Left ventricle myocardium inferior (tissue), 1 donor: Measurements from ENCODE around the gene YEATS4. TPM values are rescaled to one million over a fixed set of nuclear protein-coding genes. Genes with fewer than 3 reads are reported as not detected.

Source experiments
- DNase-seq: peaks from one replicate; pipeline ENCODE4 v3.0.0-alpha.2; 2020
- H3K27ac ChIP-seq: fragments of 200-600 bp; replicated peaks from 2 replicates; pipeline ENCODE4 v1.8.0; 2021
- H3K27me3 ChIP-seq: fragments of 200-600 bp; 2 replicates; pipeline ENCODE4 v1.8.0; 2021; ENCODE audit warnings: low read depth
- H3K36me3 ChIP-seq: fragments of 200-600 bp; 2 replicates; pipeline ENCODE4 v1.8.0; 2021
- H3K4me1 ChIP-seq: fragments of 200-600 bp; 2 replicates; pipeline ENCODE4 v1.8.0; 2021
- H3K4me3 ChIP-seq: fragments of 200-600 bp; 2 replicates; pipeline ENCODE4 v1.8.0; 2021; ENCODE audit warnings: mild to moderate bottlenecking, moderate library complexity
- H3K9me3 ChIP-seq: fragments of 200-600 bp; replicated peaks from 2 replicates; pipeline ENCODE4 v1.8.0; 2021
- CTCF ChIP-seq: fragments of 200-600 bp; IDR thresholded peaks from 2 replicates; pipeline ENCODE4 v1.8.0; 2021; ENCODE audit warnings: antibody characterized with exemption, mild to moderate bottlenecking, borderline replicate concordance
- intact Hi-C: fragments of 100-400 bp; cut with micrococcal nuclease; formaldehyde crosslinking; loops from one replicate; pipeline ENCODE4 v1.11.0; 2022
- total RNA-seq: library from RNA; stranded (reverse); fragmentation: NEBNext Ultra II Directional; extraction: Animal tissue kit (Norgen Biotek cat#: 25700); gene quantifications from one replicate; pipeline ENCODE4 v1.2.1, GENCODE V29; 2021
- donor health status: DM: no; HTN: yes; CAD: no; lungs with severe emphysema.

The YEATS4 gene
- total RNA-seq, 1 donor from 2014 or later, result 12.8 TPM

GRCh38 chr12:69396041-69396440 lies 36.5 kb downstream of the YEATS4 start:
- TF ChIP-seq CTCF, result no peak
- no peak for DNase-seq
- peaks cover 11% of the 10 kb centered on the region for H3K36me3 ChIP-seq
- H3K27me3 ChIP-seq, result no peaks in the 10 kb centered on the region
- H3K27ac ChIP-seq, result no peak overlapping the region
- H3K9me3 ChIP-seq, result peaks cover 7% of the 10 kb centered on the region
- no peak overlapping the region for H3K4me3 ChIP-seq
- no peaks in the 10 kb centered on the region for H3K4me1 ChIP-seq
- intact Hi-C loops, result no loop called here

- DNase-seq, result no peak
- Histone ChIP-seq H3K4me1 (no peaks in the 10 kb centered on the region), H3K27me3 (no peaks in the 10 kb centered on the region), H3K9me3 (peaks cover 7% of the 10 kb centered on the region), H3K27ac (no peak overlapping the region), H3K36me3 (peaks cover 10% of the 10 kb centered on the region), H3K4me3 (no peak overlapping the region)
- intact Hi-C loops, result no loop called here
- TF ChIP-seq CTCF, result no peak
Observed at GRCh38 chr12:69396963-69397362, 37.4 kb downstream of the YEATS4 start.

GRCh38 chr12:69397978-69398377 lies 38.4 kb downstream of the YEATS4 start:
- no peak for DNase-seq
- H3K27me3 ChIP-seq, result no peaks in the 10 kb centered on the region
- TF ChIP-seq CTCF, result no peak
- intact Hi-C loops, result no loop called here
- H3K27ac ChIP-seq, result no peak overlapping the region
- peaks cover 10% of the 10 kb centered on the region for H3K36me3 ChIP-seq
- peaks cover 7% of the 10 kb centered on the region for H3K9me3 ChIP-seq
- no peak overlapping the region for H3K4me3 ChIP-seq
- no peaks in the 10 kb centered on the region for H3K4me1 ChIP-seq

GRCh38 chr12:69401940-69402339 lies 42.4 kb downstream of the YEATS4 start:
- no peak for TF ChIP-seq CTCF
- H3K4me3 ChIP-seq, result no peak overlapping the region
- H3K9me3 ChIP-seq, result peaks cover 5% of the 10 kb centered on the region
- H3K4me1 ChIP-seq, result no peaks in the 10 kb centered on the region
- H3K27me3 ChIP-seq, result no peaks in the 10 kb centered on the region
- DNase-seq, result no peak
- no peak overlapping the region for H3K27ac ChIP-seq
- H3K36me3 ChIP-seq, result peaks cover 8% of the 10 kb centered on the region
- intact Hi-C loops, result no loop called here

- no peaks in the 10 kb centered on the region for H3K4me1 ChIP-seq
- intact Hi-C loops, result no loop called here
- no peak overlapping the region for H3K27ac ChIP-seq
- no peak for TF ChIP-seq CTCF
- H3K36me3 ChIP-seq, result peaks cover 1% of the 10 kb centered on the region
- DNase-seq, result no peak
- H3K9me3 ChIP-seq, result no peaks in the 10 kb centered on the region
- H3K4me3 ChIP-seq, result no peak overlapping the region
- H3K27me3 ChIP-seq, result no peaks in the 10 kb centered on the region
Observed at GRCh38 chr12:69404851-69405565, 45.5 kb downstream of the YEATS4 start.
